Mammary epithelial cell (primary cell): ENCODE results near the gene MICALL1.

ENCODE experiments used
- CTCF ChIP-seq, 2 donors: IDR thresholded peaks in 1 of 2; conservative IDR thresholded peaks in 1 of 2; 2 replicates each; pipeline ENCODE4 v1.5.1; 2011 to 2012; ENCODE audit warnings: inconsistent platforms in 2 of 2, low read length in 2 of 2, mild to moderate bottlenecking in 2 of 2, control low read depth in 1 of 2, low read depth in 1 of 2; ENCODE audit not compliant: insufficient read depth in 1 of 2; ENCODE audit errors: extremely low read depth in 1 of 2
- EZH2 ChIP-seq: IDR thresholded peaks from 2 replicates; pipeline ENCODE4 v1.6.1; 2012; ENCODE audit warnings: low read length, inconsistent platforms, borderline replicate concordance

GRCh38 chr22:37929390-37929789 lies 23.3 kb downstream of the MICALL1 start:
- no peak for TF ChIP-seq CTCF (conservative IDR thresholded peaks at IDR 0.05 in 1 of 2, IDR thresholded peaks at IDR 0.05 in 1 of 2; ENCODE audit: extremely low read depth in 1 of 2, insufficient read depth in 1 of 2, low read depth in 1 of 2, low read length in 2 of 2)
- no peak for TF ChIP-seq EZH2
